HCT116 (cell line): Measurements from ENCODE around the gene AAMP.

ENCODE experiments used
- EGR1 ChIP-seq: IDR thresholded peaks from 2 replicates; pipeline ENCODE4 v1.6.1; 2012; ENCODE audit warnings: low read depth
- EZH2 ChIP-seq: fragments of 200-600 bp; sonication (generic); IDR thresholded peaks from 2 replicates; pipeline ENCODE4 v1.6.1; 2017; ENCODE audit warnings: antibody characterized with exemption, mixed run types
- MAX ChIP-seq: IDR thresholded peaks from 2 replicates; pipeline ENCODE4 v1.6.1; 2012
- POLR2A ChIP-seq: IDR thresholded peaks from 2 replicates; pipeline ENCODE4 v1.7.0; 2011; ENCODE audit warnings: borderline replicate concordance; ENCODE audit not compliant: insufficient read depth, insufficient read length; ENCODE audit errors: extremely low read depth
- POLR2AphosphoS5 ChIP-seq: IDR thresholded peaks from 2 replicates; pipeline ENCODE4 v1.6.1; 2011; ENCODE audit warnings: mild to moderate bottlenecking, low read depth, low read length, moderate library complexity
- RAD21 ChIP-seq: IDR thresholded peaks from 2 replicates; pipeline ENCODE4 v1.6.1; 2012; ENCODE audit warnings: low read depth, mild to moderate bottlenecking
- REST ChIP-seq: IDR thresholded peaks from 2 replicates; pipeline ENCODE4 v1.6.1; 2012; ENCODE audit warnings: low read depth
- TCF7L2 ChIP-seq: IDR thresholded peaks from 2 replicates; pipeline ENCODE4 v1.7.0; 2011; ENCODE audit warnings: borderline replicate concordance, inconsistent platforms; ENCODE audit not compliant: insufficient read depth, insufficient read length; ENCODE audit errors: extremely low read depth
- YY1 ChIP-seq: IDR thresholded peaks from 2 replicates; pipeline ENCODE4 v1.6.1; 2011; ENCODE audit warnings: low read length, low read depth, moderate library complexity, mild to moderate bottlenecking; ENCODE audit not compliant: insufficient replicate concordance; ENCODE audit errors: extremely low read depth
- TF ChIP-seq, protein P1 (sequence below): IDR thresholded peaks from 2 replicates; pipeline ENCODE4 v1.6.1; 2012
- TF ChIP-seq, protein P2 (sequence below): IDR thresholded peaks from 2 replicates; pipeline ENCODE4 v1.6.1; 2011; ENCODE audit warnings: mild to moderate bottlenecking, low read length, moderate library complexity; ENCODE audit not compliant: insufficient replicate concordance; ENCODE audit errors: extremely low read depth
- TF ChIP-seq, protein P3 (sequence below), 3 experiments: fragments of 200-600 bp in 1 of 3; sonication (generic) in 1 of 3; IDR thresholded peaks in 2 of 3; conservative IDR thresholded peaks in 1 of 3; 2 replicates each; pipeline ENCODE4 v1.5.1; 2012 to 2017; ENCODE audit warnings: low read depth in 2 of 3, low read length in 2 of 3, antibody characterized with exemption in 1 of 3, borderline replicate concordance in 1 of 3, control low read depth in 1 of 3, mild to moderate bottlenecking in 1 of 3, mixed read lengths in 1 of 3, mixed run types in 1 of 3, moderate library complexity in 1 of 3; ENCODE audit not compliant: insufficient read depth in 1 of 3

DNA sequence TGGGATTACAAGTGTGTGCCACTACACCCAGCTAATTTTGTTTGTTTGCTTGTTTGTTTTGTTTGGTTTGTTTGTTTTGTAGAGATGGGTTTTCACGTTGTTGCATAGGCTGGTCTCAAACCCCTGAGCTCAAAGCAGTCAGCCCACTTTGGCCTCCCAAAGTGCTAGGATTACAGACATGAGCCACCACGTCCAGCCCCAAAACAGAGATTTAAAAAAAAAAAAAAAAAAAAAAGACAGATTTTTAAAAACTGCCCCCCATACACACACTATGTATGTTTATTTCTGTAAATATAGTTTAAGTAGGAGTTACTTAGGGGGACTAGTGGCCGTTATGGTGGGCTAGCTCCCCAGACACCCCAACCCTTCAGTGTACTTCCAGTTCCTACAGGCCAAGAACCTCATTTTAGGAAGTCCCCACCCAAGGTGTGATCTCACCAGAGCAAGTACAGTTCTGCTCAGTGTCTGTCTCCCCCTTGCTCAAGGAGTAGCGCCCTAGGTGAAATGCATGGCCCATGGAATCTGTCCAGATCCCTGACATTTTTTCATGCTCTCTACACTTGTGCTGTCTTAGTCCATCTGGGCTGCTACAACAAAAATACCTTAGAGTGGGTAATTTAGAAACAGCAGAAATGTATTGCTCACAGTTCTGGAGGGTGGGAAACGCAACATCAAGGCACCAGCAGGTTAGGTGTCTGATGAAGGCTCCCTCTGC is 23.9 kb upstream of the AAMP start:
- TF ChIP-seq, protein P1, sequence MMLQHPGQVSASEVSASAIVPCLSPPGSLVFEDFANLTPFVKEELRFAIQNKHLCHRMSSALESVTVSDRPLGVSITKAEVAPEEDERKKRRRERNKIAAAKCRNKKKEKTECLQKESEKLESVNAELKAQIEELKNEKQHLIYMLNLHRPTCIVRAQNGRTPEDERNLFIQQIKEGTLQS = no peak
- TF ChIP-seq POLR2A (no peak), MAX (no peak), EZH2 (no peak), RAD21 (no peak), REST (no peak), TCF7L2 (no peak), EGR1 (no peak), YY1 (no peak), POLR2AphosphoS5 (no peak)
- TF ChIP-seq, protein P2, sequence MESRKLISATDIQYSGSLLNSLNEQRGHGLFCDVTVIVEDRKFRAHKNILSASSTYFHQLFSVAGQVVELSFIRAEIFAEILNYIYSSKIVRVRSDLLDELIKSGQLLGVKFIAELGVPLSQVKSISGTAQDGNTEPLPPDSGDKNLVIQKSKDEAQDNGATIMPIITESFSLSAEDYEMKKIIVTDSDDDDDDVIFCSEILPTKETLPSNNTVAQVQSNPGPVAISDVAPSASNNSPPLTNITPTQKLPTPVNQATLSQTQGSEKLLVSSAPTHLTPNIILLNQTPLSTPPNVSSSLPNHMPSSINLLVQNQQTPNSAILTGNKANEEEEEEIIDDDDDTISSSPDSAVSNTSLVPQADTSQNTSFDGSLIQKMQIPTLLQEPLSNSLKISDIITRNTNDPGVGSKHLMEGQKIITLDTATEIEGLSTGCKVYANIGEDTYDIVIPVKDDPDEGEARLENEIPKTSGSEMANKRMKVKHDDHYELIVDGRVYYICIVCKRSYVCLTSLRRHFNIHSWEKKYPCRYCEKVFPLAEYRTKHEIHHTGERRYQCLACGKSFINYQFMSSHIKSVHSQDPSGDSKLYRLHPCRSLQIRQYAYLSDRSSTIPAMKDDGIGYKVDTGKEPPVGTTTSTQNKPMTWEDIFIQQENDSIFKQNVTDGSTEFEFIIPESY = no peak
- TF ChIP-seq, protein P3, sequence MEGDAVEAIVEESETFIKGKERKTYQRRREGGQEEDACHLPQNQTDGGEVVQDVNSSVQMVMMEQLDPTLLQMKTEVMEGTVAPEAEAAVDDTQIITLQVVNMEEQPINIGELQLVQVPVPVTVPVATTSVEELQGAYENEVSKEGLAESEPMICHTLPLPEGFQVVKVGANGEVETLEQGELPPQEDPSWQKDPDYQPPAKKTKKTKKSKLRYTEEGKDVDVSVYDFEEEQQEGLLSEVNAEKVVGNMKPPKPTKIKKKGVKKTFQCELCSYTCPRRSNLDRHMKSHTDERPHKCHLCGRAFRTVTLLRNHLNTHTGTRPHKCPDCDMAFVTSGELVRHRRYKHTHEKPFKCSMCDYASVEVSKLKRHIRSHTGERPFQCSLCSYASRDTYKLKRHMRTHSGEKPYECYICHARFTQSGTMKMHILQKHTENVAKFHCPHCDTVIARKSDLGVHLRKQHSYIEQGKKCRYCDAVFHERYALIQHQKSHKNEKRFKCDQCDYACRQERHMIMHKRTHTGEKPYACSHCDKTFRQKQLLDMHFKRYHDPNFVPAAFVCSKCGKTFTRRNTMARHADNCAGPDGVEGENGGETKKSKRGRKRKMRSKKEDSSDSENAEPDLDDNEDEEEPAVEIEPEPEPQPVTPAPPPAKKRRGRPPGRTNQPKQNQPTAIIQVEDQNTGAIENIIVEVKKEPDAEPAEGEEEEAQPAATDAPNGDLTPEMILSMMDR (IDR thresholded peaks at IDR 0.05 in 2 of 3, conservative IDR thresholded peaks at IDR 0.05 in 1 of 3; ENCODE audit: borderline replicate concordance in 1 of 3, insufficient read depth in 1 of 3, low read depth in 2 of 3, low read length in 2 of 3) = no peak
